K562 (cell line): ENCODE results near the gene AGAP3. TPM values are rescaled to one million over a fixed set of nuclear protein-coding genes. Genes with fewer than 3 reads are reported as not detected.

ENCODE experiments used
- CREB1 ChIP-seq, 2 experiments: sonication (generic) in 1 of 2; formaldehyde crosslinking in 1 of 2; IDR thresholded peaks; 2 replicates each; pipeline versions ENCODE4 v1.6.1 to v1.8.0; 2012 to 2022; ENCODE audit warnings: inconsistent platforms in 1 of 2, mild to moderate bottlenecking in 1 of 2, missing genetic modification reagents in 1 of 2, moderate library complexity in 1 of 2
- CREM ChIP-seq: IDR thresholded peaks from 2 replicates; pipeline ENCODE4 v1.6.1; 2014; ENCODE audit warnings: antibody characterized with exemption, low read depth
- FOXJ2 ChIP-seq: fragments of 200-800 bp; sonication (Bioruptor generic); IDR thresholded peaks from 2 replicates; pipeline ENCODE4 v1.6.1; 2016; ENCODE audit warnings: missing genetic modification characterization, missing compliant biosample characterization
- FOXP1 ChIP-seq: sonication (generic); formaldehyde crosslinking; IDR thresholded peaks from 2 replicates; pipeline ENCODE4 v1.8.0; 2022; ENCODE audit warnings: mild to moderate bottlenecking, missing genetic modification reagents
- HIVEP1 ChIP-seq: fragments of 250-450 bp; sonication (Bioruptor Pico); IDR thresholded peaks from 2 replicates; pipeline ENCODE4 v1.4.0; 2020; ENCODE audit warnings: mild to moderate bottlenecking
- MTA2 ChIP-seq: fragments of 450-650 bp; IDR thresholded peaks from 2 replicates; pipeline ENCODE4 v1.6.1; 2016; ENCODE audit warnings: low read depth
- MYC ChIP-seq, 2 experiments: fragments of 250-450 bp in 1 of 2; sonication (Bioruptor Pico) in 1 of 2; IDR thresholded peaks; 2 replicates each; pipeline versions ENCODE4 v1.5.1 to v1.6.1; 2012 to 2021; ENCODE audit warnings: low read depth in 2 of 2, borderline replicate concordance in 1 of 2, improper control_type of control experiment in 1 of 2, low read length in 1 of 2, mild to moderate bottlenecking in 1 of 2, moderate library complexity in 1 of 2
- NFXL1 ChIP-seq: fragments of 450-650 bp; formaldehyde crosslinking; IDR thresholded peaks from 2 replicates; pipeline ENCODE4 v1.4.0; 2021; ENCODE audit warnings: mild to moderate bottlenecking
- POLR2AphosphoS2 ChIP-seq: IDR thresholded peaks from 2 replicates; pipeline ENCODE4 v1.6.1; 2012; ENCODE audit warnings: low read length, improper control_type of control experiment
- RBM15 ChIP-seq: fragments of 200-400 bp; formaldehyde crosslinking; IDR thresholded peaks from 2 replicates; pipeline ENCODE4 v1.6.1; 2018; ENCODE audit warnings: mild to moderate bottlenecking, low read length, moderate library complexity; ENCODE audit not compliant: insufficient read depth
- RBM17 ChIP-seq: fragments of 200-400 bp; formaldehyde crosslinking; IDR thresholded peaks from 2 replicates; pipeline ENCODE4 v1.6.1; 2017; ENCODE audit warnings: low read depth, mild to moderate bottlenecking, low read length, borderline replicate concordance
- SMAD1 ChIP-seq: fragments of 150-350 bp; IDR thresholded peaks from 2 replicates; pipeline ENCODE4 v1.6.1; 2014; ENCODE audit warnings: low read length, low read depth; ENCODE audit not compliant: partially characterized antibody
- SMAD4 ChIP-seq: fragments of 250-450 bp; sonication (Bioruptor Pico); conservative IDR thresholded peaks from 2 replicates; pipeline ENCODE4 v1.8.0; 2021; ENCODE audit warnings: inconsistent platforms, mild to moderate bottlenecking, moderate library complexity
- USF2 ChIP-seq: sonication (generic); formaldehyde crosslinking; IDR thresholded peaks from 2 replicates; pipeline ENCODE4 v1.5.0; 2020; ENCODE audit warnings: missing genetic modification reagents
- ZBTB43 ChIP-seq: sonication (generic); formaldehyde crosslinking; IDR thresholded peaks from 2 replicates; pipeline ENCODE4 v1.8.0; 2023; ENCODE audit warnings: mild to moderate bottlenecking, missing genetic modification reagents
- polyA plus RNA-seq, 8 experiments: library from polyadenylated mRNA; depleted of rRNA in 4 of 8; stranded (reverse) in 5 of 8; unstranded in 3 of 8; fragments of >200 nt; fragmentation: Nextera tagmentation in 2 of 8; fragmentation: Illumina TruSeq in 1 of 8; extraction: Ambion mirVana in 2 of 8; extraction: Trizol in 1 of 8; gene quantifications; 2 replicates each; pipeline versions ENCODE4 v1.2.1 to v1.2.3, GENCODE V29; 2011 to 2014; ENCODE audit warnings: inconsistent platforms in 1 of 8, missing spikeins in 1 of 8
- total RNA-seq, 7 experiments: library from RNA; depleted of rRNA in 6 of 7; stranded (reverse); fragments of >200 nt in 6 of 7; fragmentation: Illumina TruSeq in 2 of 7; extraction: Trizol in 2 of 7; gene quantifications; 2 replicates each; pipeline versions ENCODE4 v1.2.1 to v1.2.3, GENCODE V29; 2011 to 2021; ENCODE audit warnings: low replicate concordance in 1 of 7
- TF ChIP-seq, protein P1 (sequence below): conservative IDR thresholded peaks from 2 replicates; pipeline ENCODE4 v1.6.1; 2011; ENCODE audit warnings: low read depth, mild to moderate bottlenecking, low read length; ENCODE audit not compliant: control insufficient read depth
- TF ChIP-seq, protein P2 (sequence below): sonication (generic); formaldehyde crosslinking; IDR thresholded peaks from 2 replicates; pipeline ENCODE4 v1.8.0; 2023; ENCODE audit warnings: missing genetic modification reagents, mild to moderate bottlenecking, borderline replicate concordance

AGAP3 gene
- total and polyA plus RNA-seq, 9 of the 15 experiments (the other 6 are each of a cell fraction or from before 2014, with no cell fraction given) = 3.4 to 208 (median 62.2) TPM

GRCh38 chr7:151082141-151083070, 3.9 kb upstream of the AGAP3 start (continued):
- TF ChIP-seq MYC (IDR thresholded peaks at IDR 0.05; ENCODE audit: low read depth, low read length) = no peak
- TF ChIP-seq MYC (CRISPR knock-in tag; IDR thresholded peaks at IDR 0.05; ENCODE audit: borderline replicate concordance, low read depth) = peak; percentile 75
- TF ChIP-seq RBM17 = no peak
- no peak for TF ChIP-seq NFXL1 (CRISPR knock-in tag)
- no peak for TF ChIP-seq POLR2AphosphoS2
- TF ChIP-seq FOXP1 (CRISPR knock-in tag) = no peak; the same call in 1 of the 2 replicates
- 0 out of 2 replicates have a peak, but pooled peaks have one; percentile 21 for TF ChIP-seq SMAD4
- no peak for TF ChIP-seq USF2 (CRISPR knock-in tag)
- TF ChIP-seq RBM15 = no peak
- TF ChIP-seq, protein P1, sequence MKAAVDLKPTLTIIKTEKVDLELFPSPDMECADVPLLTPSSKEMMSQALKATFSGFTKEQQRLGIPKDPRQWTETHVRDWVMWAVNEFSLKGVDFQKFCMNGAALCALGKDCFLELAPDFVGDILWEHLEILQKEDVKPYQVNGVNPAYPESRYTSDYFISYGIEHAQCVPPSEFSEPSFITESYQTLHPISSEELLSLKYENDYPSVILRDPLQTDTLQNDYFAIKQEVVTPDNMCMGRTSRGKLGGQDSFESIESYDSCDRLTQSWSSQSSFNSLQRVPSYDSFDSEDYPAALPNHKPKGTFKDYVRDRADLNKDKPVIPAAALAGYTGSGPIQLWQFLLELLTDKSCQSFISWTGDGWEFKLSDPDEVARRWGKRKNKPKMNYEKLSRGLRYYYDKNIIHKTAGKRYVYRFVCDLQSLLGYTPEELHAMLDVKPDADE = 0 out of 2 replicates have a peak, but pooled peaks have one; percentile 20
- TF ChIP-seq CREM = no peak; the same call in 1 of the 2 replicates
- no peak for TF ChIP-seq HIVEP1
- TF ChIP-seq, protein P2, sequence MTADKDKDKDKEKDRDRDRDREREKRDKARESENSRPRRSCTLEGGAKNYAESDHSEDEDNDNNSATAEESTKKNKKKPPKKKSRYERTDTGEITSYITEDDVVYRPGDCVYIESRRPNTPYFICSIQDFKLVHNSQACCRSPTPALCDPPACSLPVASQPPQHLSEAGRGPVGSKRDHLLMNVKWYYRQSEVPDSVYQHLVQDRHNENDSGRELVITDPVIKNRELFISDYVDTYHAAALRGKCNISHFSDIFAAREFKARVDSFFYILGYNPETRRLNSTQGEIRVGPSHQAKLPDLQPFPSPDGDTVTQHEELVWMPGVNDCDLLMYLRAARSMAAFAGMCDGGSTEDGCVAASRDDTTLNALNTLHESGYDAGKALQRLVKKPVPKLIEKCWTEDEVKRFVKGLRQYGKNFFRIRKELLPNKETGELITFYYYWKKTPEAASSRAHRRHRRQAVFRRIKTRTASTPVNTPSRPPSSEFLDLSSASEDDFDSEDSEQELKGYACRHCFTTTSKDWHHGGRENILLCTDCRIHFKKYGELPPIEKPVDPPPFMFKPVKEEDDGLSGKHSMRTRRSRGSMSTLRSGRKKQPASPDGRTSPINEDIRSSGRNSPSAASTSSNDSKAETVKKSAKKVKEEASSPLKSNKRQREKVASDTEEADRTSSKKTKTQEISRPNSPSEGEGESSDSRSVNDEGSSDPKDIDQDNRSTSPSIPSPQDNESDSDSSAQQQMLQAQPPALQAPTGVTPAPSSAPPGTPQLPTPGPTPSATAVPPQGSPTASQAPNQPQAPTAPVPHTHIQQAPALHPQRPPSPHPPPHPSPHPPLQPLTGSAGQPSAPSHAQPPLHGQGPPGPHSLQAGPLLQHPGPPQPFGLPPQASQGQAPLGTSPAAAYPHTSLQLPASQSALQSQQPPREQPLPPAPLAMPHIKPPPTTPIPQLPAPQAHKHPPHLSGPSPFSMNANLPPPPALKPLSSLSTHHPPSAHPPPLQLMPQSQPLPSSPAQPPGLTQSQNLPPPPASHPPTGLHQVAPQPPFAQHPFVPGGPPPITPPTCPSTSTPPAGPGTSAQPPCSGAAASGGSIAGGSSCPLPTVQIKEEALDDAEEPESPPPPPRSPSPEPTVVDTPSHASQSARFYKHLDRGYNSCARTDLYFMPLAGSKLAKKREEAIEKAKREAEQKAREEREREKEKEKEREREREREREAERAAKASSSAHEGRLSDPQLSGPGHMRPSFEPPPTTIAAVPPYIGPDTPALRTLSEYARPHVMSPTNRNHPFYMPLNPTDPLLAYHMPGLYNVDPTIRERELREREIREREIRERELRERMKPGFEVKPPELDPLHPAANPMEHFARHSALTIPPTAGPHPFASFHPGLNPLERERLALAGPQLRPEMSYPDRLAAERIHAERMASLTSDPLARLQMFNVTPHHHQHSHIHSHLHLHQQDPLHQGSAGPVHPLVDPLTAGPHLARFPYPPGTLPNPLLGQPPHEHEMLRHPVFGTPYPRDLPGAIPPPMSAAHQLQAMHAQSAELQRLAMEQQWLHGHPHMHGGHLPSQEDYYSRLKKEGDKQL = no peak
- no peak for TF ChIP-seq ZBTB43 (CRISPR knock-in tag)
- TF ChIP-seq SMAD1 = no peak
- TF ChIP-seq CREB1 (IDR thresholded peaks at IDR 0.05) = no peak
- TF ChIP-seq CREB1 (CRISPR knock-in tag; IDR thresholded peaks at IDR 0.05) = 0 out of 2 replicates have a peak, but pooled peaks have one; percentile 26
- no peak for TF ChIP-seq FOXJ2 (tag)
- peak; percentile 17; the same call in 1 of the 2 replicates for TF ChIP-seq MTA2
